ENCODE data around the gene FAM3A.
A peak's percentile ranks its signal among the peaks of the same experiment; 100 is the strongest.

FAM3A gene

DNA sequence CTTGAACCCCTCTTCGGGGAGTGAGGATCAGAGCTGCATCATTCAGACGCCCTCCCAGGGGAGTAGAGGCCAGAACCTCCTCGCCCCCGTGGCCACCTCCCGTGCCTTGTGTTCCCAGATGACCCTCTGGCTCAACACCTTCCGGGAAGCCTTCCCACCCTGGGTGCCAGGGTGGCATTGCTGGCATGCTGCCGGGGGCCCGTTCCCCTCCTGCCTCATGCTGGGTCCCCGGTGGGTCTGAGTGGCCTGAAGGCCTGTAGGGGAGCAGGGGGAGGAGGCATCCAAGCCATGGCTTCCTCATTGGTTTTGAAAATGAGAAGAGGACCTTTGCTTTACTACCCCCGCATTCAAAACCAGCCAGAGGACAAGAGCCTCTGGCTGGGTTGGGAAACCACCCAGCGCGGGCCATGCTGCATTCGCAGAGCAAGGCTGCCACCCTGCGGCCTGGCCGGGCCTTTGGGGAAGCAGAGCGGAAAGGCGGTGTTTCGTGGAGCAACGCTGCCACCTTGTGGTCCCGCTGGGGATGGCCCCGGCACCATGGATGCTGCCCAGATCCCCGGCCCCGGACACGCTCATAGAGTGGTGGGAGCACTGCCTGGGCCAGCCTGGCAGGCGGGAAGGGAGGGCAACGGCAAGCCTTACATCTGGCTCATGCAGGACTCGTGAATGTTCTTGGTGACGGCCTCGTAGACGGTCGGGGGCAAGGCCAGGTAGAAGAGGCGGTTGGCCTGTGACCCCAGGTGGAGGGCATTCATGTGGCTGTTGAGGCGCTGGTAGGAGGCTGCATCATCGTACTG lies 18.7 kb upstream of the FAM3A start:
- peak; percentile 99 for TF ChIP-seq CTCF (IDR thresholded peaks at IDR 0.05; ENCODE audit: insufficient read depth, low read length, poor library complexity, severe bottlenecking)
- Histone ChIP-seq H3K36me3 (ENCODE audit: control insufficient read depth, insufficient read depth, low read length) (peaks cover 7% of the 10 kb centered on the region), H3K4me3 (replicated peaks; ENCODE audit: low read depth, low read length) (no peak overlapping the region), H3K27me3 (replicated peaks; ENCODE audit: control insufficient read depth, insufficient read depth, low read length) (no peaks in the 10 kb centered on the region)
- peak; percentile 85 for DNase-seq (ENCODE audit: extremely low read depth, insufficient read length)

DNA sequence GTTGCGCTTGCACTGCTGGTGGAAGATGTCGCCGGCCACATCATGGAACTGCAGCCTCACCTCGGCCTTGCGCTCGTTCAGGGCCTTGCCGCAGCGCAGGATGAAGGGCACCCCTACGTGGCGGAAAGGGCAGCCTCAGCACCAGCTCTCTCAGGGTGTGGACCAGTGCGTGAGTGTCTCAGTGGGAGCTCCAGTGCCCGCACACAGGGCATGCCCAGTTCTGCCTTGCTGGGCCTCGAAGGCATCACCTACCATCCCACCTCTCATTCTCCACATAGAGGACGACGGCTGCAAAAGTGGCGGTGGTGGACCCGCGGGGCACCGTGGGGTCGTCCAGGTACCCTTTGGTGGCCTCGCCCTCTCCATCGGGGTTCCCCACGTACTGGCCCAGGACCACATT lies 16.7 kb upstream of the FAM3A start:
- no peak for TF ChIP-seq CTCF (IDR thresholded peaks at IDR 0.05; ENCODE audit: insufficient read depth, low read length, poor library complexity, severe bottlenecking)
- Histone ChIP-seq H3K4me3 (replicated peaks; ENCODE audit: low read depth, low read length) (no peak overlapping the region), H3K27me3 (replicated peaks; ENCODE audit: control insufficient read depth, insufficient read depth, low read length) (no peaks in the 10 kb centered on the region), H3K36me3 (ENCODE audit: control insufficient read depth, insufficient read depth, low read length) (peaks cover 7% of the 10 kb centered on the region)
- no peak for DNase-seq (ENCODE audit: extremely low read depth, insufficient read length)

- no peak for TF ChIP-seq CTCF (IDR thresholded peaks at IDR 0.05; ENCODE audit: insufficient read depth, low read length, poor library complexity, severe bottlenecking)
- peaks cover 7% of the 10 kb centered on the region for H3K36me3 ChIP-seq (ENCODE audit: control insufficient read depth, insufficient read depth, low read length)
- H3K4me3 ChIP-seq (replicated peaks; ENCODE audit: low read depth, low read length), result no peak overlapping the region
- no peaks in the 10 kb centered on the region for H3K27me3 ChIP-seq (replicated peaks; ENCODE audit: control insufficient read depth, insufficient read depth, low read length)
- no peak for DNase-seq (ENCODE audit: extremely low read depth, insufficient read length)
Measured at GRCh38 chrX:154531626-154532025, 15.6 kb upstream of the FAM3A start.

- Histone ChIP-seq H3K27me3 (replicated peaks; ENCODE audit: control insufficient read depth, insufficient read depth, low read length) (no peaks in the 10 kb centered on the region), H3K4me3 (replicated peaks; ENCODE audit: low read depth, low read length) (no peak overlapping the region), H3K36me3 (ENCODE audit: control insufficient read depth, insufficient read depth, low read length) (peaks cover 6% of the 10 kb centered on the region)
- no peak for DNase-seq (ENCODE audit: extremely low read depth, insufficient read length)
- no peak for TF ChIP-seq CTCF (IDR thresholded peaks at IDR 0.05; ENCODE audit: insufficient read depth, low read length, poor library complexity, severe bottlenecking)
Measured at GRCh38 chrX:154530286-154530685, 14.3 kb upstream of the FAM3A start.

GRCh38 chrX:154529206-154529612 lies 13.2 kb upstream of the FAM3A start:
- Histone ChIP-seq H3K27me3 (replicated peaks; ENCODE audit: control insufficient read depth, insufficient read depth, low read length) (no peaks in the 10 kb centered on the region), H3K36me3 (ENCODE audit: control insufficient read depth, insufficient read depth, low read length) (peaks cover 6% of the 10 kb centered on the region), H3K4me3 (replicated peaks; ENCODE audit: low read depth, low read length) (no peak overlapping the region)
- DNase-seq (ENCODE audit: extremely low read depth, insufficient read length), result no peak
- no peak for TF ChIP-seq CTCF (IDR thresholded peaks at IDR 0.05; ENCODE audit: insufficient read depth, low read length, poor library complexity, severe bottlenecking)
